Activated CD4-positive, alpha-beta T cell treated with anti-CD3 and anti-CD28 coated beads, Interleukin-2, amount 10 ng/mL, durations not matched to agents 7 days and 5 days (primary cell): ENCODE results near the gene DNAAF9. TPM values are rescaled to one million over a fixed set of nuclear protein-coding genes. Genes with fewer than 3 reads are reported as not detected.
A peak's percentile ranks its signal among the peaks of the same experiment; 100 is the strongest.

Experiments used
- CTCF ChIA-PET: fragments of 350-600 bp; sonication (Branson Sonifier 250); formaldehyde crosslinking; loops from one replicate; lab custom pipeline; 2021; ENCODE audit warnings: antibody characterized with exemption; lab: Charles Lee
- POLR2A ChIA-PET: fragments of 350-600 bp; sonication (Branson Sonifier 250); formaldehyde crosslinking; loops from one replicate; lab custom pipeline; 2021; ENCODE audit warnings: antibody characterized with exemption; lab: Charles Lee
- DNase-seq: peaks from one replicate; pipeline ENCODE4 v3.0.0-alpha.2; 2020
- H3K27ac Mint-ChIP-seq: one replicate; pipeline ENCODE4 v1.8.0; 2021; ENCODE audit warnings: mild to moderate bottlenecking, moderate library complexity, mixed read lengths
- H3K27me3 Mint-ChIP-seq: one replicate; pipeline ENCODE4 v1.8.0; 2021; ENCODE audit warnings: mixed read lengths
- H3K36me3 Mint-ChIP-seq: one replicate; pipeline ENCODE4 v1.8.0; 2021; ENCODE audit warnings: low read depth, mixed read lengths
- H3K4me1 Mint-ChIP-seq: one replicate; pipeline ENCODE4 v1.8.0; 2021; ENCODE audit warnings: mixed read lengths
- H3K4me3 Mint-ChIP-seq: one replicate; pipeline ENCODE4 v1.8.0; 2021; ENCODE audit warnings: mild to moderate bottlenecking, moderate library complexity, mixed read lengths
- H3K9me3 Mint-ChIP-seq: one replicate; pipeline ENCODE4 v1.8.0; 2021; ENCODE audit warnings: mixed read lengths
- total RNA-seq, 2 experiments: library from RNA; stranded (reverse); gene quantifications; one replicate each; pipeline ENCODE4 v1.2.3, GENCODE V29; 2021

DNAAF9 gene
- 1 to 10 TPM; 1.9 to 2.4 TPM for total RNA-seq

DNA sequence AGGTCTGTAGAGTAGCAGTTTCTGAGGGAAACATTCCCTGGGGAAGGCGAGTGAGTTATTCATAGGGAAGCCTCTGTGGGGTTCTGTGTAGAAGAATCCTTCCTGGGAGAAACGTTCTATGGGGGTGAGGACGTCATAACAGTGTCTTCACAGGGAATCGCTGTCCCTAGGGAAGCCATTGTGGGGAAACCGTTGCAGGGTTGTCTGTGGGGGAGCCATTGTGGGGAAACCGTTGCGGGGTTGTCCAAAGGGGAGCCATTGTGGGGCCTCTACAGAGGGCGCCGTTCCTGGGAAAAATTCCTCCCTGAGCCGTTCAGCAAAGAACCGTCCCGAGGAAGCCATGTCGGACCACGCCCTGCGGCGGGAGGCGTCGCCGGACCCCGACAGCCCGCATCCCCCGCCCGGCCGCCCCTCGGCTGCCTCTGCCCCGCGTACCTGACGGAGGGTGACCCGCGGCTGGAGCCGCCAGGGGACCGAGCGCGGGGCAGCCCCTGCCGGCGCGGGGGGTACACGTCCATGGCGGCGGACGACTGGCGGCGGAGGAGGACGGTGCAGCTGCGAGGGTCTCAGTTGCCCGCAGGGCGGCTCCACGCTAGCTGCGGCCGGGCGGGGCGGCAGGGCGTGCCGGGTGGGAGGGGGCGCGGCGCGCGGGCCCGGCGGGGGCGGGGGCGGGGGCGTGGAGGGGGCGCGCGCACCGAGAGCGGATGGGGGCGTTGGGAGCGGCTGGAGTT is at the start of gene DNAAF9:
TSS of gene DNAAF9 (minus strand) at position 630 of the 731 bp plus-strand sequence. CDS start at position 518, 112 bp downstream.
- Mint-ChIP-seq H3K4me1 (peaks cover 30% of the 10 kb centered on the region), H3K36me3 (no peaks in the 10 kb centered on the region), H3K27me3 (peaks cover 8% of the 10 kb centered on the region), H3K9me3 (no peaks in the 10 kb centered on the region), H3K27ac (peak within 1 kb of the TSS; percentile 90), H3K4me3 (peak within 1 kb of the TSS; percentile 92)
- ChIA-PET POLR2A (interaction anchor here (0.6 kb wide), 1 partner anchor 1408 kb away, joined by 3 read pairs; no protein-coding TSS in a partner anchor), CTCF (interaction anchor here (0.6 to 1.5 kb wide), 4 partner anchors 9 to 418 kb away, joined by 3 to 7 read pairs (median 4); no protein-coding TSS in a partner anchor)
- DNase-seq = peak; percentile 59

DNA sequence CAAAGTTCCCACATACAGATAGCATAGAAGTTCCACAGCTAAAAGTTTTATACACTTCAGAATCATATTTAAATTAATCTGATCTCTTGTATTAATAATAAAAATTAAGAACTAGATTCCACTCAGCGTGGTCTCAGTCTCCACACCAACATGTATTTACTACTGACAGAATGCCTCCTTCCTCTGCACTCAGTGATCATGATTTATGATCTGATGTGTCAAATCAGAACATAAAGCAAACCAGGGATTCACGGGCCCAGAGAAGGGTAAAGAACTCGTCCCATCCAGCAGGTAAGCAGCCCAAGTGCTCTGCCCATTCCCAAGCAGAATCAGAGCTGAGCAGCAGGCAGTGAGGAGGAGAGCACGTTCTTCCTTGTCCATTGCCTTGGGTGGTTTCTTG is 49.2 kb upstream of the DNAAF9 start:
- Mint-ChIP-seq H3K9me3 (no peaks in the 10 kb centered on the region), H3K27me3 (peaks cover 15% of the 10 kb centered on the region), H3K4me3 (no peak overlapping the region), H3K27ac (no peak overlapping the region), H3K4me1 (no peaks in the 10 kb centered on the region), H3K36me3 (no peaks in the 10 kb centered on the region)
- ChIA-PET POLR2A (no interaction called here), CTCF (interaction anchor here (0.6 to 1.7 kb wide), 3 partner anchors 10 to 106 kb away, joined by 3 to 5 read pairs (median 3); no protein-coding TSS in a partner anchor)
- DNase-seq = no peak

DNA sequence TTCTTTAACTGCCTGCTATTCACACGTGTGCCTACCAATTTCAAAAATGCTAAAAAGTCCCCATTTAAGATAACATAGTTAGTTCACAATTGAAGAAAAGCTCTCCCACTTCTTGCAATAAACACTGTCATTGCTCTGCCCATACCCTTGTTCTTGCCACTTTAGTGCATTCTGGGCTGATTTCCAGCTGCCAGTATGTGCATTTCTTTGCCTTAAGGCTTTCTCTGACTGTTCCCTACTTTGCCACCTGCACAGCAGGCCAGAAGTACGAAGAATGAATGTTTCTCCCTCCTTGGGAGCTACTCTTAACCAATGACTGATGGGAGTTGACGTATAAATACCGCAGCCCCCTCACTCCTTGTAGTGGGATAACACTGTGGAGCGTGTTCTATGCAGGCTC is 47.4 kb upstream of the DNAAF9 start:
- Mint-ChIP-seq H3K4me1 (no peaks in the 10 kb centered on the region), H3K4me3 (no peak overlapping the region), H3K36me3 (no peaks in the 10 kb centered on the region), H3K27ac (no peak overlapping the region), H3K27me3 (peaks cover 21% of the 10 kb centered on the region), H3K9me3 (no peaks in the 10 kb centered on the region)
- ChIA-PET CTCF (no interaction called here), POLR2A (no interaction called here)
- no peak for DNase-seq

DNA sequence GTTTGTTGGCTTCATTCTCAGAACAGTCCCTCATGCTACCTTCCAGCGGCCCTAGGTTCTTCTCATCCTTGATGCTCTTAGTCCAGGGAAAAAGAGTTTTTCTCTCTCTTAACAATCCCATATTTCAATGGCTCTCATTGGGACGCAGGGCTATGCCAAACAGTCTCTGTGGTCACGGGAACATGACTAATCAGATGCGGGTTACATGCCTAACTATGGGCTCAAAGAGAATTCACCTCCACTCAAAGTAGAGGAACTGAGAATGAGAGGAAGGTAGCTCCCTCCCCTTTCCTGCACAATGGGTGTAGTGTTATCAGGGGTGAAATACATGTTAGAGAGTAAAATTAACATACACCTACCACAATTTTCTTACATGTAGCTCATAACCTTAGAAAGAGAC is 45.2 kb upstream of the DNAAF9 start:
- ChIA-PET CTCF (interaction anchor here (1.0 to 1.5 kb wide), 2 partner anchors 8 to 22 kb away, joined by 3 to 4 read pairs; no protein-coding TSS in a partner anchor), POLR2A (no interaction called here)
- Mint-ChIP-seq H3K27me3 (peaks cover 21% of the 10 kb centered on the region), H3K4me3 (no peak overlapping the region), H3K36me3 (no peaks in the 10 kb centered on the region), H3K4me1 (no peaks in the 10 kb centered on the region), H3K9me3 (no peaks in the 10 kb centered on the region), H3K27ac (no peak overlapping the region)
- DNase-seq = no peak

DNA sequence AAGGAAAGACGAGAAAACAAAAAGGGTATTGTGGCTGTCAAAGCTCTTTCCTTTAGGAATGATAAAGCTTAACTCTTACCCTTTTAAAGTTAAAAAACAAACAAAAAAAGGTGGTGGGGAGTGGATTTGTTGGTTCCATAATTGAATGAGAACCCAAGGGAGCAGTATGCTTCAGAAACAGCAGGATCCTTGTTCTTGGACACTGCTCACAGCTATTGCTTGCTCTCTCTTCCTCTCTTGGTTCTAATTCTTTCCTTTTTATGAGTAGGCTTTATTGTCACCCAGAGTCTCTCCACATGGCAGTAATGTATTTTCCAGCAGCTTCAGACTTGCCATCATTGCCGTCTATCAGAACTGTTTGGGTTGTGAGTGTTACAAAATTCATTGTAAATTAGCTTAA is 44.7 kb upstream of the DNAAF9 start:
- CTCF ChIA-PET = interaction anchor here (1.0 kb wide), 1 partner anchor 9 kb away, joined by 4 read pairs; no protein-coding TSS in a partner anchor
- H3K27ac Mint-ChIP-seq = no peak overlapping the region
- POLR2A ChIA-PET = no interaction called here
- no peaks in the 10 kb centered on the region for H3K36me3 Mint-ChIP-seq
- H3K4me3 Mint-ChIP-seq = no peak overlapping the region
- no peak for DNase-seq
- peaks cover 21% of the 10 kb centered on the region for H3K27me3 Mint-ChIP-seq
- no peaks in the 10 kb centered on the region for H3K4me1 Mint-ChIP-seq
- no peaks in the 10 kb centered on the region for H3K9me3 Mint-ChIP-seq

DNA sequence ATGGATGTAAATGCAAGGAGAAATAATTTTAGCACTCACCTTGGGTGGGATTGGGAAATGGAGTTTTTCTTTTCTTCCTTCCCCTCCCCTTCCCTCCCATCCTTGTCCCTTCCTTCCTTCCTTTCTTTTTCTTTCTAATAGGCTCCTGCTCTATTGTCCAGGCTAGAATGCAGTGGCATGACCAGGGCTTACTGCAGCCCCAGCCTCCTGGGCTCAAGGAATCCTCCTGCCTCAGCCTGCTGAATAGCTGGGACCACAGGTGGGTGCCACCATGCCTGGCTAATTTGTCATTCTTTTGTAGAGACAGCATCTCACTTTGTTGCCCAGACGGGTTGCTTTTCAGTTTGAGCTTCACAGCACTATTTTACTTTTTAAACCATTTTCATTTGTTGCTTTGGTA is 41.9 kb upstream of the DNAAF9 start:
- H3K36me3 Mint-ChIP-seq = no peaks in the 10 kb centered on the region
- POLR2A ChIA-PET = no interaction called here
- no peak overlapping the region for H3K27ac Mint-ChIP-seq
- CTCF ChIA-PET = no interaction called here
- peaks cover 24% of the 10 kb centered on the region for H3K27me3 Mint-ChIP-seq
- no peak overlapping the region for H3K4me3 Mint-ChIP-seq
- H3K9me3 Mint-ChIP-seq = no peaks in the 10 kb centered on the region
- H3K4me1 Mint-ChIP-seq = no peaks in the 10 kb centered on the region
- DNase-seq = no peak

DNA sequence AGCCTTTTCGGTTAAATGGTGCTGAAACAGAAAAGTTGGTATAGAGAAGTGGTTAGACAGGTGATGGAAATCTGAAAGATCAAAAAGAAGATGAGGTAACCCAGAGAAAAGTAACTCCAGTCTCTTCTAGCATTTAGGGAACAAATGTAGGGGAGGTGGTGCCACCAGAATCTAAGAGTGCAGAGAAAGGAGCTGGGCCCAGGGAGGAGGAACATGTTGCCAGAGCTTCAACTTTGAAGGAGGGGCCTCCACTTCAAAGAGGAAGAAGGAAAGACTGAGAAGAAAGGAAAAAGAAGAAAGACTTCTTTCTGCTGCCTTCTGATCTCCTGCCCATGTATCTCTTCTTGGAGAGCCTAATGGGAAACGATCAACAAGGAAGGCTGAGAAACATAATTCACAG is 39.9 kb upstream of the DNAAF9 start:
- ChIA-PET CTCF (no interaction called here), POLR2A (no interaction called here)
- Mint-ChIP-seq H3K27ac (no peak overlapping the region), H3K27me3 (peaks cover 17% of the 10 kb centered on the region), H3K4me1 (no peaks in the 10 kb centered on the region), H3K36me3 (no peaks in the 10 kb centered on the region), H3K9me3 (no peaks in the 10 kb centered on the region), H3K4me3 (no peak overlapping the region)
- no peak for DNase-seq

DNA sequence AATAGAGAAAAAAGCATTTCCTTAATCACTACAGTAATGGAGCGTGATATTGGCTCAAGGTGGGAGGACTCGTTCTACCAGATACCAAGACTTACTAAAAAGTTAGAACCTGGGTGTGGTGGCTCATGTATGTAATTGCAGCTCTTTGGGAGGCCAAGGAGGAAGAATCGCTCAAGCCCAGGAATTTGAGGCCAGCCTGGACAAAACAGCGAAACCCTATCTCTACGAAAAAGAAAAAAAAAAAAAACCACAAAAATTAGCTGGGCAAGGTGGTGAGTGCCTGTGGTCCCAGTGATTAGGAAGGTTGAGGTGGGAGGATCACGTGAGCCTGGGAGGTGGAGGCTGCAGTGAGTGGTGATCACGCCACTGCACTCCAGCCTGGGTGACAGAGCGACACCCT is 39.3 kb upstream of the DNAAF9 start:
- no peak for DNase-seq
- H3K9me3 Mint-ChIP-seq = no peaks in the 10 kb centered on the region
- ChIA-PET POLR2A (no interaction called here), CTCF (interaction anchor here (0.7 kb wide), 1 partner anchor 24 kb away, joined by 3 read pairs; no protein-coding TSS in a partner anchor)
- H3K4me3 Mint-ChIP-seq = no peak overlapping the region
- H3K36me3 Mint-ChIP-seq = no peaks in the 10 kb centered on the region
- H3K4me1 Mint-ChIP-seq = no peaks in the 10 kb centered on the region
- peaks cover 13% of the 10 kb centered on the region for H3K27me3 Mint-ChIP-seq
- no peak overlapping the region for H3K27ac Mint-ChIP-seq

DNA sequence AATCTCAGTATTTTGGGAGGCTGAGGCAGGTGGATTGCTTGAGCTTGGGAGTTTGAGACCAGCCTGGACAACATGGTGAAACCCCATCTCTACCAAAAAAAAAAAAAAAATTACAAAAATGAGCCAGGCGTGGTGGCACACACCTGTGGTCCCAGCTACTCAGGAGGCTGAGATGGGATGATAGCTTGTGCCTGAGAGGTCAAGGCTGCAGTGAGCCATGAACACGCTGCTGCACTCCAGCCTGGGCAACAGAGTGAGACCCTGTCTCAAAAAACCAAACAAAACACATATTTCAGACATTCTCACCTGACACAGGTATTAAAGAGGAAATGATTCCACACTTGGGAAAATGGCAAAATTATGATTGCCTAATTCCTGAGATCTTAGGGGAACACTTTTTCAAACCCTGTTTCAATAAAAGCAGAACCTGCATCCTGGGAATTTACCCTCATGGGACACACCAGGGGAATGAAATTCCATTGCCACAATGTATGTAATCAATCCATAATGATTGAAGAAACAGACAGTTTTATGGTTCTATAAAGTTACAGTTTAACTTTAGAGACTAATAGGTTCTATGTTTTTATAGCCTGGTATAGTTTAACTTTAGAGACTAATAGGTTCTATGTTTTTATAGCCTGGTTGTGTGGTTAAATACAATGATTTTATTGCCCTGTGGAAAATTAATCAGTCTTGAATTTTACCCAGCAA is 29.6 kb upstream of the DNAAF9 start:
- ChIA-PET POLR2A (interaction anchor here (0.7 kb wide), 1 partner anchor 18 kb away, joined by 9 read pairs; no protein-coding TSS in a partner anchor), CTCF (interaction anchor here (0.6 to 0.7 kb wide), 3 partner anchors 29 to 125 kb away, joined by 3 read pairs; partner anchors contain the start of gene ATRN)
- no peaks in the 10 kb centered on the region for H3K9me3 Mint-ChIP-seq
- no peaks in the 10 kb centered on the region for H3K4me1 Mint-ChIP-seq
- H3K36me3 Mint-ChIP-seq = no peaks in the 10 kb centered on the region
- no peak overlapping the region for H3K4me3 Mint-ChIP-seq
- H3K27ac Mint-ChIP-seq = no peak overlapping the region
- H3K27me3 Mint-ChIP-seq = peaks cover 10% of the 10 kb centered on the region
- no peak for DNase-seq

DNA sequence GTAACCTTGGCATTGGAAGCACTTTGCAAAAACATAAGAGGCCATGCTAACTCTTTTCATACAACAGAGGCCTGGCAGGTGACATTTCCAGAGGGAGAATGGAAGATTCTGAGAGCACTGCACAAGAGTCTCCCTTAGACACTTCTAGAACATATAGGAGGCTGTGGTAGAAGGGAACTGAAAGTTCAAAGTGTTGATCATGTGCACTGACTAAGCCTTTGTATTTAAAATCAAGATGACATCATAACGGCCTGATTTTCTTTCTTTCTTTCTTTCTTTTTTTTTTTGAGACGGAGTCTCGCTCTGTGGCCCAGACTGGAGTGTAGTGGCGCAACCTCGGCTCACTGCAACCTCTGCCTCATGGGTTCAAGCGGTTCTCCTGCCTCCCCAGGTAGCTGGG is 26.8 kb upstream of the DNAAF9 start:
- ChIA-PET CTCF (interaction anchor here (1.2 kb wide), 1 partner anchor 28 kb away, joined by 3 read pairs; no protein-coding TSS in a partner anchor), POLR2A (no interaction called here)
- peaks cover 19% of the 10 kb centered on the region for H3K27me3 Mint-ChIP-seq

DNA sequence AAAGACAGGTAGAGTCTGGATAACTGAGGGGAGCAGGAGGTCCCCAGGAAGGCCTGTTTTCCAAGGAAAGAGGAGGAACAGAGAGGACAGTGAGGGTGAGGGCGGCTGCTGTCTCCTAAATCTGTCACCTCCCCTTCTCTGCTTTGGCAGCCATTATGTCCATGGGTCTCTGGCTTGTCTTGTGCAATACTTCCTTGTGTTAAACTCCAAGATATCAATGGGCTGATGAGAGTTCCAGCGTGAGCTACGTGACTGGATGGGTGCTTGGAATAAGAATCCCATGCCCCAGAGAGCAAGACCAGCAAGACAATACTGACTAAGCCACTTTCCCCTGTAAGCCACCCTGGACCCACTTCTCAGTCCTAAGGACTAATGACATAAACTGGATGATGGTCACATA is 26.3 kb upstream of the DNAAF9 start:
- Mint-ChIP-seq H3K4me1 (peaks cover 3% of the 10 kb centered on the region), H3K27me3 (peaks cover 14% of the 10 kb centered on the region), H3K4me3 (no peak overlapping the region), H3K27ac (no peak overlapping the region), H3K36me3 (no peaks in the 10 kb centered on the region), H3K9me3 (no peaks in the 10 kb centered on the region)
- ChIA-PET POLR2A (no interaction called here), CTCF (interaction anchor here (0.6 kb wide), 1 partner anchor 14 kb away, joined by 3 read pairs; no protein-coding TSS in a partner anchor)
- DNase-seq = no peak

More for the DNA sequence above, 26.8 kb upstream of the DNAAF9 start:
- H3K4me3 Mint-ChIP-seq = no peak overlapping the region
- H3K27ac Mint-ChIP-seq = no peak overlapping the region
- no peak for DNase-seq
- no peaks in the 10 kb centered on the region for H3K36me3 Mint-ChIP-seq
- H3K9me3 Mint-ChIP-seq = no peaks in the 10 kb centered on the region
- peaks cover 3% of the 10 kb centered on the region for H3K4me1 Mint-ChIP-seq

DNA sequence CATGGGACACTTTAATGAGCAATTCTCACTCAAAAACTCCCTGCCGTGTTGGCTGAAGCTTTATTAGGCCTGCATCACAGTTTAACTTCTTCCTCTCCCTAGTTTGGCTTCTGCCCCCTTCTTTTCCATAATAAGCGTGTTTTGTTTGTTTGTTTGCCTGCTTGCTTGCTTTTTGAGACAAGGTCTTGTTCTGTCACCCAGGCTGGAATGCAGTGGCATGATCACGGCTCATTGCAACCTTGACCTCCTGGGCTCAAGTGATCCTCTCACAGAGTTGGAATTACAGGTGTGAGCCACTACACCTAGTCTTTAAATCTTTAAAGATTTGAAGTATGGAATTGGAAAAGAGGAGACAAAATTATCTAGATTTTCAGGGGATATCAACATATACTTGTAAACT is 25.4 kb upstream of the DNAAF9 start:
- Mint-ChIP-seq H3K27ac (no peak overlapping the region), H3K4me1 (peaks cover 3% of the 10 kb centered on the region), H3K4me3 (no peak overlapping the region), H3K9me3 (no peaks in the 10 kb centered on the region), H3K27me3 (peaks cover 14% of the 10 kb centered on the region), H3K36me3 (no peaks in the 10 kb centered on the region)
- ChIA-PET CTCF (no interaction called here), POLR2A (no interaction called here)
- no peak for DNase-seq

DNA sequence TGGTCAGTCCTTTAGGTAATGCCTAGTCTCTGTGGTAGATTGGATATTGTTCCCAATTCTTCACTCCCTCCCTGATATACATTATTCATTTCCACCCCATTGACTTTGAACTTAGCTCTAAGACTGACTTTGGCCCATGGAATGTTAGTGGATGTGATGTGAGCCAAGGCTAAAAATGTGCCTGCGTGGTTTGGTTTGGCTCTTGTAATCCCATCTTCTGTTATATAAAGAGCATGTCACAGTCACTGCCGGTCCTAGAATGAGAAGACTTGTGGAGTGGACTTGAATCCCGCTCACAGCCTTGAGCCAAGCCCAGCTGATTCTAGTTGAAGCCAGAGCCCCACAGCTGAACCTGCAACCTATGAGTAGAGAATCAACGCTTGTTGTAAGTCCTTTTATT is 23.6 kb upstream of the DNAAF9 start:
- no peak for DNase-seq
- ChIA-PET POLR2A (no interaction called here), CTCF (interaction anchor here (0.5 to 1.3 kb wide), 2 partner anchors 22 to 641 kb away, joined by 3 read pairs; no protein-coding TSS in a partner anchor)
- Mint-ChIP-seq H3K27me3 (peaks cover 14% of the 10 kb centered on the region), H3K27ac (no peak overlapping the region), H3K36me3 (no peaks in the 10 kb centered on the region), H3K4me3 (no peak overlapping the region), H3K4me1 (peaks cover 3% of the 10 kb centered on the region), H3K9me3 (no peaks in the 10 kb centered on the region)
